T-cell (primary cell): ENCODE results near the gene TSACC. TPM values are rescaled to one million over a fixed set of nuclear protein-coding genes. Genes with fewer than 3 reads are reported as not detected.
A peak's percentile ranks its signal among the peaks of the same experiment; 100 is the strongest.

Experiments used
- ATAC-seq, 4 experiments: fragments of 200-7000 bp in 3 of 4; fragments of 150-1000 bp in 1 of 4; cut with Tn5 transposase; replicated peaks in 1 of 4; 1 replicate in 3 of 4; 2 replicates in 1 of 4; pipeline ENCODE4 v1.10.0; 2021; ENCODE audit warnings: moderate library complexity in 3 of 4, mild to moderate bottlenecking in 2 of 4, moderate number of reproducible peaks in 1 of 4
- CTCF ChIA-PET, 2 donors: fragments of 300-600 bp; sonication (Branson Sonifier 250); formaldehyde crosslinking; loops; one replicate each; lab custom pipeline; 2022; ENCODE audit warnings: antibody characterized with exemption in 2 of 2; lab: Charles Lee
- POLR2A ChIA-PET, 2 donors: fragments of 300-600 bp; sonication (Branson Sonifier 250); formaldehyde crosslinking; loops; one replicate each; lab custom pipeline; 2022; ENCODE audit warnings: antibody characterized with exemption in 2 of 2; lab: Charles Lee
- DNase-seq, 35 experiments: peaks; one replicate each; pipeline versions ENCODE4 v3.0.0 to v3.0.0-alpha.2; 2013 to 2023
- H3K27ac ChIP-seq: one replicate; pipeline ENCODE4 v1.5.1; 2013; ENCODE audit warnings: low read length
- H3K27me3 ChIP-seq, 2 experiments: replicated peaks in 1 of 2; 1 replicate in 1 of 2; 2 replicates in 1 of 2; pipeline versions ENCODE4 v1.6.1 to v1.7.0; 2013; ENCODE audit warnings: low read length in 1 of 2, mixed read lengths in 1 of 2; ENCODE audit not compliant: control insufficient read depth in 2 of 2, insufficient read depth in 2 of 2; ENCODE audit errors: extremely low read depth in 1 of 2
- H3K36me3 ChIP-seq, 2 donors: 1 replicate in 1 of 2; 2 replicates in 1 of 2; pipeline versions ENCODE4 v1.6.1 to v1.7.0; 2013; ENCODE audit warnings: low read length in 1 of 2; ENCODE audit not compliant: control insufficient read depth in 2 of 2, insufficient read depth in 1 of 2; ENCODE audit errors: extremely low read depth in 1 of 2
- H3K4me1 ChIP-seq, 2 experiments: 1 replicate in 1 of 2; 2 replicates in 1 of 2; pipeline versions ENCODE4 v1.6.1 to v1.7.0; 2013; ENCODE audit warnings: low read length in 2 of 2, mixed read lengths in 1 of 2; ENCODE audit not compliant: insufficient read depth in 2 of 2, control insufficient read depth in 1 of 2; ENCODE audit errors: extremely low read depth in 1 of 2
- H3K4me3 ChIP-seq, 2 donors: 1 replicate in 1 of 2; 2 replicates in 1 of 2; pipeline versions ENCODE4 v1.5.1 to v1.7.0; 2013; ENCODE audit warnings: mild to moderate bottlenecking in 2 of 2, low read length in 1 of 2, moderate library complexity in 1 of 2; ENCODE audit not compliant: control insufficient read depth in 1 of 2; ENCODE audit errors: extremely low read depth in 1 of 2
- H3K9me3 ChIP-seq: 2 replicates; pipeline ENCODE4 v1.7.0; 2013
- H3K27ac Mint-ChIP-seq, 2 donors: one replicate each; pipeline ENCODE4 v1.8.0; 2020 to 2021; ENCODE audit warnings: mild to moderate bottlenecking in 2 of 2, mixed read lengths in 2 of 2
- H3K27me3 Mint-ChIP-seq, 2 donors: one replicate each; pipeline ENCODE4 v1.8.0; 2021 to 2022; ENCODE audit warnings: mixed read lengths in 2 of 2
- H3K36me3 Mint-ChIP-seq: one replicate; pipeline ENCODE4 v1.8.0; 2021; ENCODE audit warnings: mixed read lengths
- H3K4me1 Mint-ChIP-seq, 3 donors: one replicate each; pipeline ENCODE4 v1.8.0; 2020 to 2022; ENCODE audit warnings: mixed read lengths in 3 of 3, mild to moderate bottlenecking in 1 of 3
- H3K4me3 Mint-ChIP-seq, 3 donors: one replicate each; pipeline ENCODE4 v1.8.0; 2020 to 2022; ENCODE audit warnings: mild to moderate bottlenecking in 3 of 3, mixed read lengths in 3 of 3, moderate library complexity in 3 of 3
- H3K9me3 Mint-ChIP-seq, 3 donors: one replicate each; pipeline ENCODE4 v1.8.0; 2020 to 2022; ENCODE audit warnings: mixed read lengths in 3 of 3
- WGBS: methylation state at CpG from one replicate; pipeline ENCODE4 v1.1.5; 2013; ENCODE audit warnings: missing lambda C conversion rate; ENCODE audit not compliant: insufficient coverage; 5-methylcytosine and 5-hydroxymethylcytosine counted together
- total RNA-seq, 35 experiments: library from RNA in 6 of 35; stranded (reverse) in 6 of 35; fragments of 120-200 nt in 1 of 35; gene quantifications; one replicate each; pipeline versions ENCODE4 v1.2.1 to v1.2.4 and lab custom pipeline; 2013 to 2026

Gene TSACC
- total RNA-seq, 5 donors from 2014 or later (not counting 1 experiment from before 2014, with no cell fraction given) = 0.93 TPM; not detected in 4

DNA sequence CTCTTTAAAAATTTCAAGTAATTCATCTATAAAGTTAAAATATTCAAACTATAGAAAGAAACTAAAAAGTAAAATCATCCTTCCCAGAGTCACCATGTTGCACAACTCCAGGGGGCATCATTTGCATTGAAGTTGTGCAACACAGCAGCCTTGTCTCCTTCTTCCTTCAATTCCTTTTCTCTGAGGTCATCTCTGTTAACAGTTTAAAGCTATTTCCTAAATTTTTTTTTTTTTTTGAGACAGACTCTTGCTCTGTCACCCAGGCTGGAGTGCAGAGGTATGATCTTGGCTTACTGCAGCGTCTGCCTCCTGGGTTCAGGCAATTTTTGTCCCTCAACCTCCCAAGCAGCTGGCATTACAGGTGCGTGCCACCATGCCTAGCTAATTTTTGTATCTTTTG is 37.8 kb downstream of the TSACC start:
- Mint-ChIP-seq H3K36me3 (no peaks in the 10 kb centered on the region), H3K4me3 (no peak overlapping the region), H3K27ac (no peak overlapping the region), H3K9me3 (no peaks in the 10 kb centered on the region), H3K27me3 (peaks cover 25 to 39% of the 10 kb centered on the region in 2 donors), H3K4me1 (no peaks in the 10 kb centered on the region)
- ChIA-PET POLR2A (no interaction called here), CTCF (interaction anchor here in 1 of 2 donors (2.5 kb wide), 1 partner anchor 10 kb away, joined by 9 read pairs; no protein-coding TSS in a partner anchor)
- Histone ChIP-seq H3K4me1 (no peaks in the 10 kb centered on the region), H3K9me3 (no peaks in the 10 kb centered on the region), H3K27ac (no peak overlapping the region), H3K27me3 (peaks cover 0 to 58% of the 10 kb centered on the region in 2 experiments), H3K4me3 (no peak overlapping the region), H3K36me3 (no peaks in the 10 kb centered on the region)
- DNase-seq (no peak), ATAC-seq (no peak)
- 88% methylated on average over 2 of the region's 2 CpGs for WGBS

DNA sequence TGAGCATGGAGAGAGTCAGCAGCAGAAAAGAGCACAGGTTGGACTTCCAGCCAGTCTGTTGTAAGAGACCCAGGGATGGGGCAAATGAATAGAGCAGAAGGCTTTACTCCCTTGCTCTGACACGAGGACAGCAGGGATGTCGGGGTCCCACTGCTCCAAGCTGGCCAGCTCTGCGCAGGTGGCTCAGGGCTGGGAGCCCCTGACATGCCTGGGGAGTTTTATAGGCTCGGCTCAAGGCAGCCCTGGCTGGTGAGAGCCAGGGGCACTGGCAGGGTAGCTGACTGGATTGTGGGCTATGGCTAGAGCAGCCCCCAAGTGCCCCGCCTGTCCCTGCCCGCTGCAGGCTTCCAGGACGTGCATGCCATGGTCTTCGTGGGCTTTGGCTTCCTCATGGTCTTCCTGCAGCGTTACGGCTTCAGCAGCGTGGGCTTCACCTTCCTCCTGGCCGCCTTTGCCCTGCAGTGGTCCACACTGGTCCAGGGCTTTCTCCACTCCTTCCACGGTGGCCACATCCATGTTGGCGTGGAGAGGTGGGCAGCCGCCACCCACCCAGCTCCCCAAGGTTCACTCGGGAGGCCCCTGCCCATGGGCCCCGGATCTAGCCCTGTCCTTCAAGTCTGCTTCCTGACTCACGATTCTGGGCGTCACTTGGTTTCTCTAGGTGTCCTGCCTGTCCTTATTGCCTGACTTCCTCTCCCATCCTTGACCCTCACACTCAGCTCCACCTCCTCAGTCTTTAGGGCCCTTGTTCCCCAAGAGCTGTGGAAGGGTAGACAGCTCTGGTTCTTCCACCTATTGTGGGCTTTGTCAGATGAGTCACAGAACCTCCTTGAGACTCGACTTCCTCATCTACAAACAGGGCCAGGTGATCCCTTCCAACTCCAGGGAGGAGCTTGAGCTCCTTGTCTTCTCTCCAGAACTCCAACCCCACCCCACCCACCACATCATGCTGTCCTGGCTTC is 38.9 kb downstream of the TSACC start:
- Histone ChIP-seq H3K9me3 (no peaks in the 10 kb centered on the region), H3K4me3 (no peak overlapping the region), H3K4me1 (no peaks in the 10 kb centered on the region), H3K27me3 (peaks cover 0 to 58% of the 10 kb centered on the region in 2 experiments), H3K36me3 (no peaks in the 10 kb centered on the region), H3K27ac (no peak overlapping the region)
- H3K36me3 Mint-ChIP-seq = no peaks in the 10 kb centered on the region
- WGBS = 60% methylated on average over 17 of the region's 20 CpGs
- H3K4me3 Mint-ChIP-seq = no peak overlapping the region
- H3K9me3 Mint-ChIP-seq = no peaks in the 10 kb centered on the region
- DNase-seq = no peak
- no peak for ATAC-seq
- no peaks in the 10 kb centered on the region for H3K4me1 Mint-ChIP-seq
- peaks cover 23 to 32% of the 10 kb centered on the region in 2 donors for H3K27me3 Mint-ChIP-seq
- CTCF ChIA-PET = interaction anchor here in 1 of 2 donors (2.5 kb wide), 1 partner anchor 8 kb away, joined by 9 read pairs; no protein-coding TSS in a partner anchor
- POLR2A ChIA-PET = interaction anchor here in 1 of 2 donors (0.5 kb wide), 1 partner anchor 60 kb away, joined by 3 read pairs; no protein-coding TSS in a partner anchor
- no peak overlapping the region for H3K27ac Mint-ChIP-seq

DNA sequence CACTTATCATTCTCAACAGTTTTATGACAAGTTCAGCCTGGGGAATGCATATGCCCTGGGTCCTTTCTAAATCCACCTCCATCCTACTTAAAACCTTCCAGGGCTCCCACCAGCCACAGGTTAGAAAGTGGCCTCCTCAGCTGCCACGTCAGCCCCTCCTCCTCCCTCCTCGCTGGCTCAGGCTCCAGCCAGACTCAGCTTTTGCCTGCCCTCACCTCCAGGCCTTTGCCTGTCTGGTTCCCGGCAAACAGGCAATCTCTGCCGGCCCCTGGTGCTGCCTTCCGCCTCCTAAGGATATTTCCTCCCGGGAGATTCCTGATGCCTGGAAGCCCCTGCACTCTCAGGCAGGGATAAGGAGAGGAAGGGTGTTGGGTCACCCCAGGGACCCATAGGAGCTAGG is 40.2 kb downstream of the TSACC start:
- Histone ChIP-seq H3K36me3 (no peaks in the 10 kb centered on the region), H3K4me1 (no peaks in the 10 kb centered on the region), H3K27me3 (peaks cover 0 to 50% of the 10 kb centered on the region in 2 experiments), H3K9me3 (no peaks in the 10 kb centered on the region), H3K27ac (no peak overlapping the region), H3K4me3 (no peak overlapping the region)
- H3K27ac Mint-ChIP-seq = no peak overlapping the region
- no peak overlapping the region for H3K4me3 Mint-ChIP-seq
- POLR2A ChIA-PET = no interaction called here
- no CpG with 5 or more reads among the region's 6 CpGs for WGBS
- H3K27me3 Mint-ChIP-seq = peaks cover 18 to 22% of the 10 kb centered on the region in 2 donors
- CTCF ChIA-PET = interaction anchor here in 1 of 2 donors (0.5 kb wide), 1 partner anchor 49 kb away, joined by 3 read pairs; no protein-coding TSS in a partner anchor
- no peaks in the 10 kb centered on the region for H3K4me1 Mint-ChIP-seq
- no peak for ATAC-seq
- no peak for DNase-seq
- no peaks in the 10 kb centered on the region for H3K9me3 Mint-ChIP-seq
- H3K36me3 Mint-ChIP-seq = no peaks in the 10 kb centered on the region

DNA sequence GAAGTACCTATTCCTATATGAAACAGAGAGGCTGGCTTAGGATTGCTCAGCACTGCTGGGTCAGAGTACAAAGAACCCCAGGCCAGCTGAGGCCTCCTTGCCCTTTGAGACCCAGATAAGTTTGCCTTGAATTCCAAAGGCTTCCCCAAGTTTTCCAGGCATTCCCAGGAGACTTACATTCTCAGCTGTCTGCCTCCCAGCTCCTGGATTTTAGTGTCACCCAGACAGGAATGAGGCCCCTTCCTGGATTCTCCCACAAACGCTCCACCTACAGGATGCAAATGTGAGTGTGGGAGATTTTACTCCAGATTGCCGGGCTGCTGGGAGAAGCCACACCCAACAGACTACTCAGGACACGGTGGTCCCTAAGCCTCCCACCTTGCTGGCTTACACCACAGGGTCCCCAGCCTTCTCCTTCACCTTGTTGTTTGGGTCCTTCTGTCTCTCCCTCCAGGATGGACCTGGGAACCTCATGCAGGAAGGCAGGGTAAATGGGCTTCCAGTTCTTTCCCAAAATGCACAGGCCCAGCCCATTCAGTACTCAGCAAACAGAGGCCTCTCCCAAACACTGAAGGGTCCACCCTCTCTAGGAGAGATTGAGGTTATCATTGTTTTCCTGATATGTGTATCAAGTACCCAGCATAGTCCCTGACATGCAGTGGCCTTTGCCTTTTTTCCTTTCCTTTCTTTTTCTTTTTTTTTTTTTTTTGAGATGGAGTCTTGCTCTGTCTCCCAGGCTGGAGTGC is 41.3 kb downstream of the TSACC start:
- Mint-ChIP-seq H3K9me3 (no peaks in the 10 kb centered on the region), H3K4me1 (no peaks in the 10 kb centered on the region), H3K27ac (no peak overlapping the region), H3K36me3 (no peaks in the 10 kb centered on the region), H3K4me3 (no peak overlapping the region), H3K27me3 (peaks cover 14 to 17% of the 10 kb centered on the region in 2 donors)
- no peaks in the 10 kb centered on the region for H3K4me1 ChIP-seq
- POLR2A ChIA-PET = no interaction called here
- H3K4me3 ChIP-seq = no peak overlapping the region
- CTCF ChIA-PET = interaction anchor here in 1 of 2 donors (0.5 kb wide), 1 partner anchor 50 kb away, joined by 3 read pairs; no protein-coding TSS in a partner anchor
- WGBS = 38% methylated on average over 1 of the region's 3 CpGs
- H3K27me3 ChIP-seq = peaks cover 0 to 49% of the 10 kb centered on the region in 2 experiments
- no peak for DNase-seq
- H3K36me3 ChIP-seq = no peaks in the 10 kb centered on the region
- ATAC-seq = no peak
- H3K27ac ChIP-seq = no peak overlapping the region
- no peaks in the 10 kb centered on the region for H3K9me3 ChIP-seq

DNA sequence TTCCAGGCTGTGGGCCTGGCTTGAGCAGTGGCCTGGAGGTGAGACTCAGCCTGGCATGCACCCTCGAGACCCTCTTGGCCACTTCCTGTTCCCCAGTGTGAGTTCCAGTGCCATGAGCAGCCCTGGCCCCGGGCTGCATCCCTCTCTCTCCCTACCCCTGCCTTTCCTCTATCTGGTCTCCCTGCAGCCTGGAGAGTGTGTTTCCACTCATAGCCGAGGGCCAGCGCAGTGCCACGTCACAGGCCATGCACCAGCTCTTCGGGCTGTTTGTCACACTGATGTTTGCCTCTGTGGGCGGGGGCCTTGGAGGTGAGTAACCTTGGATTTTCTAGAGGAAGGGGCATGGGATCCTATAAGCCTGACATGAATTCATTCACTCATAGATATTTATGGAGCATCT is 44.2 kb downstream of the TSACC start:
- Histone ChIP-seq H3K4me3 (no peak overlapping the region), H3K27me3 (peaks cover 4 to 52% of the 10 kb centered on the region in 2 experiments), H3K27ac (no peak overlapping the region), H3K36me3 (no peaks in the 10 kb centered on the region), H3K9me3 (no peaks in the 10 kb centered on the region), H3K4me1 (peaks cover 0 to 11% of the 10 kb centered on the region in 2 experiments)
- WGBS = 24% methylated on average over 3 of the region's 7 CpGs
- POLR2A ChIA-PET = no interaction called here
- peaks cover 4 to 10% (median 5%) of the 10 kb centered on the region in 3 donors for H3K4me1 Mint-ChIP-seq
- no peaks in the 10 kb centered on the region for H3K9me3 Mint-ChIP-seq
- H3K36me3 Mint-ChIP-seq = no peaks in the 10 kb centered on the region
- H3K27ac Mint-ChIP-seq = no peak overlapping the region
- DNase-seq (no peak), ATAC-seq (no peak)
- peaks cover 11 to 18% of the 10 kb centered on the region in 2 donors for H3K27me3 Mint-ChIP-seq
- CTCF ChIA-PET = interaction anchor here in 1 of 2 donors (1.0 kb wide), 1 partner anchor 63 kb away, joined by 4 read pairs; no protein-coding TSS in a partner anchor
- H3K4me3 Mint-ChIP-seq = no peak overlapping the region

DNA sequence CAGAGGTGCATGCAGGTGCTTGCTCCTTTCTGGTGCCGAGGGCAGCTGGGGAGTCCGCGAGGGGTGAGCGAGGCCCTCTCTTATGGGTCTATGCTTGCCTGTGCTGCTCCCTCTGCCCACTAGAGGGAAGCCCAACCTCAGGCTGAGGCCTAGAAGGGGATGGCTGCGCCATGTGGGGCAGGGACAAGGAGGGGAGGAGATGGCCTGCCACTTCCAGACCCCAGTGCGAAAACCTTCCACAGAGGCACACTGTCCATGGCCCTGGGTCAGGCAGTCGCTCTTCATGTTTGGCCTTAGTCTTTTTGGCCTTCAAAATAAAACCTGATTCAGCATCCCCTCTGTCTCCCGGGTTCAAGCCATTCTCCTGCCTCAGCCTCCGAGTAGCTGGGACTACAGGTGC is 44.7 kb downstream of the TSACC start:
- Histone ChIP-seq H3K9me3 (no peaks in the 10 kb centered on the region), H3K4me1 (peaks cover 0 to 12% of the 10 kb centered on the region in 2 experiments), H3K27ac (no peak overlapping the region), H3K36me3 (no peaks in the 10 kb centered on the region), H3K27me3 (peaks cover 4 to 52% of the 10 kb centered on the region in 2 experiments), H3K4me3 (no peak overlapping the region)
- ChIA-PET CTCF (interaction anchor here in 1 of 2 donors (1.0 kb wide), 1 partner anchor 63 kb away, joined by 4 read pairs; no protein-coding TSS in a partner anchor), POLR2A (no interaction called here)
- DNase-seq = peak in 34 of 35 experiments; percentile 9 to 70 (median 46)
- H3K4me1 Mint-ChIP-seq = peaks cover 4 to 10% (median 5%) of the 10 kb centered on the region in 3 donors
- WGBS = 40% methylated on average over 5 of the region's 9 CpGs
- peak; percentile 72 to 80 (median 72) for ATAC-seq
- no peak overlapping the region for H3K27ac Mint-ChIP-seq
- no peak overlapping the region for H3K4me3 Mint-ChIP-seq
- no peaks in the 10 kb centered on the region for H3K36me3 Mint-ChIP-seq
- H3K9me3 Mint-ChIP-seq = no peaks in the 10 kb centered on the region
- H3K27me3 Mint-ChIP-seq = peaks cover 12 to 21% of the 10 kb centered on the region in 2 donors
